Lower leg skin (tissue), 3 donors: ENCODE data around the gene SCUBE1.

Experiments
- CTCF ChIP-seq, 3 donors: fragments of 450-650 bp; IDR thresholded peaks; one replicate each; pipeline ENCODE4 v1.5.1; 2016; ENCODE audit warnings: antibody characterized with exemption in 3 of 3, mild to moderate bottlenecking in 3 of 3, moderate library complexity in 2 of 3
- POLR2A ChIP-seq, 2 donors: fragments of 450-650 bp; IDR thresholded peaks; one replicate each; pipeline ENCODE4 v1.6.1; 2016 to 2017; ENCODE audit warnings: antibody characterized with exemption in 2 of 2, mild to moderate bottlenecking in 1 of 2, moderate library complexity in 1 of 2

- TF ChIP-seq CTCF (IDR thresholded peaks at IDR 0.05) (no peak), POLR2A (IDR thresholded peaks at IDR 0.05) (no peak)
Observed at GRCh38 chr22:43349636-43350035, 6.5 kb upstream of the SCUBE1 start.
